Ramos (cell line): ENCODE results near the gene PAOX.

Source experiments
- in situ Hi-C: fragments of 300-500 bp; cut with MboI; formaldehyde crosslinking; loops from one replicate; pipeline ENCODE4 v1.14.3; 2022; ENCODE audit warnings: low sequenced_read_pairs; ENCODE audit not compliant: unreplicated experiment

PAOX gene

DNA sequence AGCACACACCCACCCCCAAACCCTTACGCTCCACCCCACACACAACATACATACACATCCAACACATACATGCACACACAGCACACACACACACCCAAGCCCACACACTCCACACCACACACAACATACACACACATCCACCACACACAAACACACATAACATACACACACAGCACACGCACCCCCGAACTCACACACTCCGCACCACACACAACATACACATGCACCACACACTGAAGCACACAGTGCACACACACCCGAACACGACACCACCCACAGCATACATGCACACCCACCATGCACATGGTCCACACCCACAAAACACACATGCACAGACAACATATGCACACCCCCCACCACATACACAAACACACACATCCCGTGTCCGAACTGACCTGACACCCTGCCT lies 29.9 kb upstream of the PAOX start:
- in situ Hi-C loops = no loop called here

DNA sequence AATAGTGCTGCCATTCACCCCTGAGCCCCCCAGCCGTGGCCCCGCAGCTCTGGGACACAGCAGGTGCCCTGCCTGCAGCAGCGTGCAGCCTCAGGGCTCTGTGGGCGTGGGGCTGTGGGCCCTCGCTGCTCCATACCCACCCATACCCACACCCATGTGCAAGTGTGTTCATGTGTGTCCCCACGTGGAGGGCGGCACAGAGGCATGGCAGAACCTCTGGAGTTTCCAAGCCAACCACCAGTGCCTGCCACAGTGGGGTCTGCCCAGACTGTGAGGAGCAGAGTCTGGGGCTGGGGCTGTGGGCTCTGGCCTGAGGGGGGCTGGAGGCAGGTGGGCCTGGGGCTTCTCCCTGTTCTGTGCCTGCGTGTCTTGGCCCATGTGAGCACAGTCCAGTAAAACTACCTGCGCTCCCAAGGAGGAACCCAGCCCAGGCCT lies 29.5 kb upstream of the PAOX start:
- in situ Hi-C loops = no loop called here

GRCh38 chr10:133350283-133350949 lies 28.6 kb upstream of the PAOX start:
- in situ Hi-C loops = no loop called here

DNA sequence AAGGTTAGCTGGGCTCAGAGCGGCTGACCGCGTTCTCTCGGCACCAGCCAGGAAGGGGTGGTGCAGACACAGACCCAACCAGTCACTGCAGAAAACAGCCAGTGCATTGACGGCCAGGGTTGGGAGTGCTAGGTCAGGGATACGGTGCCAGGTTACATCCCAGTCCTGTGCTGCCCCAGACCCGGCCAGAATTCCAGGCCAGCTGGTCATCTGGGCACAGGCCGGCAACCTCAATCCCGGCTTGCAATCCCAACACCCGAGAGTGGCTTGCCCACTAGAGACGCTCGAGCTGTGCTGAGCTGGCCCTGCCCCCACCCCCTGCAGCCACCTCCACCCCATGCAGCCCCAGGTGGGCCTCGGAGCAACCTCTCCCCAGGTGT lies 28.1 kb upstream of the PAOX start:
- in situ Hi-C loops = no loop called here

- in situ Hi-C loops = no loop called here
These were observed 27.4 kb upstream of the PAOX start for GRCh38 chr10:133351408-133352318.

DNA sequence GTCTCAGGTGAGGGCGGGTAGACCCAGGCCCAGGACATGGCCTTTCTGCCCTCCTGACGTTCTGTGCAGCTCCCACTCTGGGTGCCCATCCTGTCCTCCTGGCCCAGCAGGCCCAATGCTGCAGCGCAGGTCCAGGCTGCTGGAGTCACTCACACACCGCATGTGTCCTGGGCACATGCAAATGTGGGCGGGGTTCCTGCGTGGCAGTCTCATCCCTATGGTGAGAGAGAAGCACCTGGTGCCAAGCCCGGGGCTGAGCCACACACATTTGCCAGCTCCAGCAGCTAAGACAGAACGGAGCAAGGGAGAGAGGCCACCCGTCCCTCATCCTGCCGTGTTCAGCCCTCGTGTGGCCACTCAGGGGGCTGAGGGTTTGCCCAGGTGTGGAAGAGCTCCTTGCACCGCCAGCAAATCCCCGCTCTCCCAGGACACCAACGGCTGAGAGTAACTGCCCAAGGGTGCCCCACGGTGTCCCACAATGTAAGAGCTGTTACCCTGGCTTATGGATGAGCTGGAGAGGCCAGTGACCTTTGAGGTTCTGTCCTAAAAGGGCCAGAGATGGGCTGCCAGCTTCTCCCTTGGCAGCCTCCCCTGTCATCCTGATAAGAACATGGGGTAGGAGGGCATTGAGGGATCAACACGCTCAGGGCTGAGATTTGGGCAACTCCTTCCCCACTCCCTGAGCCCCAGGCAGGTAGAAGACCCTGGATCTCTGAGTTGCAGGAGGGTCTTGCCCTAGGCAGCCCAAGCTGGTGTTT lies 25.7 kb upstream of the PAOX start:
- in situ Hi-C loops = no loop called here

- in situ Hi-C loops = no loop called here
These were observed 25.0 kb upstream of the PAOX start for GRCh38 chr10:133353988-133354605.

GRCh38 chr10:133354672-133355240 lies 24.3 kb upstream of the PAOX start:
- in situ Hi-C loops = no loop called here

DNA sequence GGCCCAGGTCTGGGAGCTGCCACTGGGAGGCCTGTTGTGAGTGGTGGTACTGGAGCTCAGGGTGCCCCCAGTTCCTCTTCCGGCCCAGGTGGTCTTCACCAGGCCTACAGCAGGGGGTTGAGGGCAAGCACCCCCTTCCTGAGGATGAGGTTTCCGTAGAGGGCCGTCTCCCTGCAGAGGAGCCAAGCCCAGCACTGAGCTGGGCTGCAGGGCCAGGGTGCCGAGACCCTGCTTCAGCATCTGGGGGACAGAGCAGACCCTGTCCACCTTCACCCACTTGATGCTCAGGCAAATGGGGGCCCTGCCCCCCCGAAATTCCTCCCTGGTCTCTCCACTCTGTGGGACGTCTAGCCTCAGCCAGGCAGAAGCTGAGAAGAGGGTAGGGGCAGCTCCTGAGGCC lies 23.8 kb upstream of the PAOX start:
- in situ Hi-C loops = no loop called here

GRCh38 chr10:133355991-133356390 lies 23.1 kb upstream of the PAOX start:
- in situ Hi-C loops = no loop called here

- in situ Hi-C loops = no loop called here
These were observed 22.3 kb upstream of the PAOX start for GRCh38 chr10:133356549-133357284.

- in situ Hi-C loops = no loop called here
These were observed 21.5 kb upstream of the PAOX start, which contains the start of gene FUOM for GRCh38 chr10:133357285-133358161. FUOM (minus strand) TSS chr10:133358019; CDS start chr10:133358007, 12 bp downstream.

DNA sequence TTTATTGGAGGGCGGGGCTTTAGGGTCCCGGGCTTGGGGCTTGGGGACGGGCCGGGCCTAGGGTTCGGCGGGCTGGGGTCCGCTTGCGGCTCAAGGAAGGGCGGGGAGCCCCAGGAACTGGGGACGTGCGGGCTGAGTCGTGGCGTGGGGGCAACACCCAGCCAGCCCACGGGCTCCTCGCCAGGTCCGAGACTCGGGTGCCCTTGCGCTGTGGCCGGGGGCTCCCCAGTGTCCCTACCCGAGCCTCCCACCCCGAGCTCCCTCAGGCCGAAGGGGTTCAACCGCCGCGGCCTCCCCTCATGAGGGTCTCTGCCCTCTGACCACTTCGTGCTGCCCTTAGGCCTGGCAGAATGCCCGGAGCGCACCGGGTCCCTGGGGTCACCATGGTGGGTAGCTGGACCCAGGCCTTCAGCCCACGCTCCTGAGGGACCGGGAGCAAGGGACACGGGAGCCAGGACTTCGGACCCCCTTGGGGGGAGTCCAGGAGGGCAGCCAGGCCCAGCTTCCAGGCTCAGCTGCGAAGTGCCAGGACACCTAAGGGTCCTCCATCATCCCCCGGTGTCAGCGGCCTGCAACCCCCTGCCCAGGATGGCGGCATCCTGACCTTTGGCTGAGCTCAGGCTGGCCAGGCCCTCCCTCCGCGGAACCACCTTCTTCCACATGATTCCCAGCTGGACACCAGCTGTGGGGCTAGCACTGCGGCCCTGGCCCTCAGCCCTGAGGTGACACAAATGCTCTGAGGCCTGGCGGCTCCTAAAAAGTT lies 20.7 kb upstream of the PAOX start:
- in situ Hi-C loops = no loop called here

- in situ Hi-C loops = no loop called here
These were observed 20.1 kb upstream of the PAOX start for GRCh38 chr10:133358925-133359310.

- in situ Hi-C loops = no loop called here
These were observed 19.5 kb upstream of the PAOX start for GRCh38 chr10:133359554-133359971.

DNA sequence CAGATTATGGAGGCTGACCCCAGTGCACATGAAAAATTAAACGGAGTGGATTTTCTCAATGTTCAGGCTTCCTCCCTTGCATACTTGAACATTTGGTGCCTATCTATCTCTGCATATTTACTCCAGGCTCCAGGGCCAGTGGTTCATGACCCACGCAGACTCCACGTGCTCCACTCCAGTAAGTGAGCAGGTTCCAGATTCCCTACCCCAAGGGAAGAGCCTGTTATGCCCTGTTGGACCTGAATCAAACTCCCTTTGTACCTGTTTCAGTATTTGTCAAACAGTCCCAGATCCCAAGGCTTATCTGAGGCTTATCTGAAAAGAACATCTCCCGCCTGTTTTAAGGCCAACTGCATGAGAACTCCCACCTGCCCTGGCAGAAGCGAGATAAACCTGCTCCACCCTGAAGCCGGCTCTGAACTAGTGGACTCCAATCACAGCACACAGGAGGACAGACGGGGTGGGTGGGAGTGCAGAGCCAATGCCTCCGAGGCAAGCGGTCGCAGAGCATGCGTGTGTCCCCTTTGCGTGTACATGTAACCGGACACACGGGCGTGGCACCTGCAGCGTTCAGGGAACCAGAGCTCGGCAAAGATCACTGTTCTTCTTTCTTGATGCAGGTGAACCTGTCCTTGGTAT lies 19.0 kb upstream of the PAOX start:
- in situ Hi-C loops = no loop called here

- in situ Hi-C loops = no loop called here
These were observed 17.8 kb upstream of the PAOX start for GRCh38 chr10:133361227-133361626.
